GM19395 (cell line): ENCODE measurements around the gene ERRFI1.
"Not testable (repeated sequence)": the region's sequence is repeated elsewhere in the genome, so short reads cannot be mapped to it uniquely, and the experiment has no call there.

ENCODE experiments used
- ATAC-seq: cut with Tn5 transposase; IDR thresholded peaks from one replicate; pipeline ENCODE4 v1.9.1; 2021; ENCODE audit warnings: mild to moderate bottlenecking, moderate library complexity; ENCODE audit not compliant: unreplicated experiment

Gene ERRFI1

GRCh38 chr1:8026153-8026975, at the start of gene ERRFI1:
Gene ERRFI1, minus strand, starts transcription at chr1:8026309. Its CDS starts 10,690 bp downstream, at chr1:8015619.
- peak; percentile 79 for ATAC-seq

DNA sequence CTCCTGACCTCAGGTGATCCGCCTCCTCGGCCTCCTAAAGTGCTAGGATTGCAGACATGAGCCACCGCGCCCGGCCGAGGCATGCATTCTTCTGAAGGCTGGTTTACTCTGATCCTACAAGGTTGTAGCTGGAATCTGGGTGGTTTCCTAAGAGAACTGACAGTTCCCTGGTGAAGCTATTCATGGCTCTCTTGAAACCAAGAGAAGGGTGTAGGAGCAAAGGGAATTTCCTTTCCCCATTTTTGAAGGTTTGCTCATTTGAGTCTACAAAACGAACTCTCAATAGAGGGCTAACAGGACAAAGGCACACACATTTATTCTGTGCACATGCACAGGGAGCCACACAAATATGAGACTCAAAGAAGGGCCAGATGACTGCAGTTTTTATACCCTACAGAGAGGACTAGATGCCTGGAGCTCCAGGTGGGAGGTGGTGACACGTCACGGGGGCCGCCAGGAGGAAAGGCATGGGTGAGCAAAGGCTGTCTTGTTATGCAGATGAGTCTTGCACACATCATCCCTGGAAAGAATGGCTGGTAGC, 49.5 kb upstream of the ERRFI1 start:
- ATAC-seq: no peak

GRCh38 chr1:8073112-8073855, 47.2 kb upstream of the ERRFI1 start:
- no peak for ATAC-seq

- ATAC-seq: no peak
Observed at GRCh38 chr1:8070381-8070811, 44.3 kb upstream of the ERRFI1 start.

DNA sequence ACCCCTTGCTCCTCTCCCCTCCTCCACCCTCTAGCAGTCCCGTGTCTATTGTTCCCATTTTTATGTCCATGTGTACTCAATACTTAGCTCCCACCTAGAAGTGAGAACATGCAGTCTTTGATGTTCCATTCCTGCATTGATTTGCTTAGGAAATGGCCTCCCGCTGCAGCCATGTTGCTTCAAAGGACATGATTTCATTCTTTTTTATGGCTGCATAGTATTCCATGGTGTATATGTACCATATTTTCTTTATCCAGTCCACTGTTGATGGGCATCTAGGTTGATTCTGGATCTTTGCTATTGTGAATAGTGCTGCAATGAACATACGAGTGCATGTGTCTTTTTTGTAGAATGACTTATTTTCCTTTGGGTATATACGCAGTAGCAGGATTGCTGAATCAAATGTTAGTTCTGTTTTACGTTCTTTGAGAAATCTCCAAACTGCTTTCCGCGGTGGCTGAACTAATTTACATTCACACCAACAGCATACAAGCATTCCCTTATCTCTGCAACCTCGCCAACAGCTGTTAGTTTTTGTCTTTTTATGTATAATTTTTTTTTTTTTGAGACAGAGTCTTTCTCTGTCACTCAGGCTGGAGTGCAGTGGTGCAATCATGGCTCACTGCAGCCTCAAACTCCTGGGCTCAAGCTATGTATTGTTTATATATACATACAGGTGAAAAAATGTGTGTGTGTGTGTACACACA, 43.7 kb upstream of the ERRFI1 start:
- ATAC-seq: not testable (repeated sequence)

- no peak for ATAC-seq
Observed at GRCh38 chr1:8065369-8065768, 39.3 kb upstream of the ERRFI1 start.

DNA sequence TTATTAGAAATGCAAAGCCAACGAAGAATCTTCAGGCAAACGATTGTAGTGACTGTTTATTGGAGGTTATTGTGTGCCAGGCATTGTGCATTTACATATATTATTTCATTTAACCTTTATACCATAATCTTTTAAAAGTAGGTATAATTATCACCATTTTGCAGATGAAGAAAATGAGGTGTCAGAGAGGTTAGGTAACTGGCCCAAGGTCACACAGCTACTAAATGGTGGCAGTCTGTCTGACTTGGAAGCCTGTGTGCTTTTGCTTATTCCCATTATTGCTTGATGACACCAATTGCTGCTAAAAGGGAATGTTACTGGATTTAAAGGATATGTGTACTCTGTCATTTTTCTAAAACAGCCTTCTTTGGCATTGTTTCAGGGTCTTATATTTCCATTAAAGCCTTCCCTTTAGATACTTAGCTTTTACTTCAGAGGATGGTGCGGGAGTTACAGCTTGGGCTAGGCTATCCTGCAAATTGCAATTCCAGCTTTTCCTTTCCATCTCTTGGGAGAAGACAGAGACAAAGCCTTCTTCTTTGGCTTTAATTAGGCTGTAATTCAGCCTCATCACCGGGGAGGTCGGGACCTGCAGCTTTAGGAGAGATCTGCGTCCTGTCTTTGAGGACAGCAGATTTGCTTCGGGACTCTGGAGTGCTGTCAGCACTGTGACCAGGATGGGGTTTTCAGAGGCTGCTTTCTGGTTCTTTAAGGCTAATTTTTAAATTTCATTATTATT, 37.4 kb upstream of the ERRFI1 start:
- ATAC-seq: no peak

- ATAC-seq: no peak
Observed at GRCh38 chr1:8062861-8063260, 36.8 kb upstream of the ERRFI1 start.

DNA sequence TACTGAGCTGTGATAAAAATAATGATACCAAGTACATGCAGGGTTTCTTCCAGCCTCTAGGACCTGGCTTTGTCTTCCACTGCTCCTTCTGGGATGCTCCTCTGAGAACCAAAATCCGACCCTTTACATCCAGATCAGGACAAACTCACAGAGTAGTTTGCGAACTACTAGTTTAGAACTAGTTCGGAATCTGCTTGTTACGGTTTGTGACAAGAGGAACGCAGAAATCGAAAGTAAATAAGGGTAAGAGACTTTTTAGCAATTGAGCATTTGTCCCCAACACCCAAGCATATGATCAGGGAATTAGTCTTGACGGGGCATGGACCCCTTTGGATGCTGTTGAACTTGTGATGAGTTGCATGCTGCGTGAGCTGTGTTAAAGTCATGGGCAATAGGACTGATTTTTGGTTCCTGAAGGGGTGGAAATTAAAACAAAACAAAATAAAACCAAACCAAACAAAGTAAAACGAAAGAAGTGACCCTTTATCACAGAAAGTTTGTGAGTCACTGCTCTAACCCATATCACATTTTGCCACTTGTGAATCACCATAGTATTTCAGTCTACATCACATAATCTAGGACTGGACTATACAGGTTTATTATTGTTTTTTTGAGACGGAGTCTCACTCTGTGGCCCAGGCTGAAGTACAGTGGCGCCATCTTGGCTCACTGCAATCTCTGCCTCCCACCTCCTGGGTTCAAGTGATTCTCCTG, 35.7 kb upstream of the ERRFI1 start:
- no peak for ATAC-seq

GRCh38 chr1:8061210-8061609, 35.1 kb upstream of the ERRFI1 start:
- ATAC-seq: no peak

- no peak for ATAC-seq
Observed at GRCh38 chr1:8059161-8059622, 33.1 kb upstream of the ERRFI1 start.

DNA sequence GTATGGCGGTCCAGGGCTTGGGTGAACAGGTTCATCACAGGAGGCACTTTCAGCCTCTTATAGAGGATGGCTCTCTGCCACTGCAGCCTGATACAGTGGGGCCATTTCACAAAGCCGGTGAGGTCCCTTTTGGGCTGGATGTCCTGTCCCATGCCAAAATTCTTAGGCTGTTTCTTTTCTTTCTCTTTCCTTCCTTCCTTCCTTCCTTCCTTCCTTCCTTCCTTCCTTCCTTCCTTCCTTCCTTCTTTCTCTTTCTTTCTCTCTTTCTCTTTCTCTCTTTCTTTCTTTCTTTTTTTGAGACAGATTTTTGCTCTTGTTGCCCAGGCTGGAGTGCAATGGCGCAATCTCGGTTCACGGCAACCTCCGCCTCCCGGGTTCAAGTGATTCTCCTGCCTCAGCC, 31.7 kb upstream of the ERRFI1 start:
- not testable (repeated sequence) for ATAC-seq

DNA sequence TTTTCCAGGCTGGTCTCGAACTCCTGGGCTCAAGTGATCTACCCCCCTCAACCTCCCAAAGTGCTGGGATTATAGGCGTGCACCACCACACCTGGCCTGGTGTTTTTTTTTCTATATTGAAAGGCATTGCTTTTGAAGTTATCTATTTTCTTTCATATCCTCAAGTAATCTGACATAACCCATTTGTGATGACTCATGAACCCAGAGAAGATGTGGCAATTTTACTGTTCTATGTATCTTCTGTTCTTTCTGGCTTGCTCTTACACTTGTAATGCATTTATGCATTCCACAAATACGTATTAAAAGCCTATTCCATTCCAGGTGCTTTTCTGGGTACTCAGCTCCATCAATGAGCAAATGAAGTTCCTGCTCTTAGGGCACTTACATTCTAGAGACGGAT, 29.9 kb upstream of the ERRFI1 start:
- ATAC-seq: no peak

GRCh38 chr1:8053878-8054567, 27.9 kb upstream of the ERRFI1 start:
- no peak for ATAC-seq

DNA sequence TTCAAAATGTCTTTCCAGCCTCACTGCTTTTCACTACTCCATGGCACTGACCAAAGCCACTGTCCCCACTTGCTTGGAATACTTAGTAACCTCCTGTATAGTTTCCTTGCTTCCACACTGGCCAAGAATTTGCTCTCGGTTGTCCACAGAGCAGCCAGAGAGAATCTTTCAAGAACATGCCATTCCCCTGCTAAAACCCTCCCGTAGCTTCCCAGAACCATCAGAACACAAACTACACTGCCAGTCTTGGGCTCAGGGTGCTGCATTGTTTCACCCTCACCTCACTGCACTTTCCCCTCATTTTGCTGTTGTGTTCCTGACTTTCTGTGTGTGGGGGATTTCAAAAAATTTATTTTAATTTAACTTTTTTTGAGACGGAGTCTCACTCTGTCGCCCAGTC, 25.5 kb upstream of the ERRFI1 start:
- ATAC-seq: no peak

DNA sequence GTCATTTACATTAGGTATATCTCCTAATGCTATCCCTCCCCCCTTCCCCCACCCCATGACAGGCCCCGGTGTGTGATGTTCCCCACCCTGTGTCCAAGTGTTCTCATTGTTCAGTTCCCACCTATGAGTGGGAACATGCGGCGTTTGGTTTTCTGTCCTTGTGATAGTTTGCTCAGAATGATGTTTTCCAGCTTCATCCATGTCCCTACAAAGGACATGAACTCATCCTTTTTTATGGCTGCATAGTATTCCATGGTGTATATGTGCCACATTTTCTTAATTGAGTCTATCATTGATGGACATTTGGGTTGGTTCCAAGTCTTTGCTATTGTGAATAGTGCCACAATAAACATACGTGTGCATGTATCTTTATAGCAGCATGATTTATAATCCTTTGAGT, 23.1 kb upstream of the ERRFI1 start:
- ATAC-seq: not testable (repeated sequence)

GRCh38 chr1:8047686-8048445, 21.8 kb upstream of the ERRFI1 start:
- no peak for ATAC-seq

- no peak for ATAC-seq
Observed at GRCh38 chr1:8047112-8047511, 21.0 kb upstream of the ERRFI1 start.
